Measurements from ENCODE around the gene TMEM179B.

- TF ChIP-seq CTCF (IDR thresholded peaks at IDR 0.05 in 4 of 5, conservative IDR thresholded peaks at IDR 0.05 in 1 of 5) (no peak), POLR2A (IDR thresholded peaks at IDR 0.05) (peak; percentile 89 to 90)
These were observed 44.5 kb downstream of the TMEM179B start, which contains the start of gene STX5 for GRCh38 chr11:62831520-62832335.

Measured in gastrocnemius medialis (tissue), 4 donors.